Measurements from ENCODE around the gene PC.

DNA sequence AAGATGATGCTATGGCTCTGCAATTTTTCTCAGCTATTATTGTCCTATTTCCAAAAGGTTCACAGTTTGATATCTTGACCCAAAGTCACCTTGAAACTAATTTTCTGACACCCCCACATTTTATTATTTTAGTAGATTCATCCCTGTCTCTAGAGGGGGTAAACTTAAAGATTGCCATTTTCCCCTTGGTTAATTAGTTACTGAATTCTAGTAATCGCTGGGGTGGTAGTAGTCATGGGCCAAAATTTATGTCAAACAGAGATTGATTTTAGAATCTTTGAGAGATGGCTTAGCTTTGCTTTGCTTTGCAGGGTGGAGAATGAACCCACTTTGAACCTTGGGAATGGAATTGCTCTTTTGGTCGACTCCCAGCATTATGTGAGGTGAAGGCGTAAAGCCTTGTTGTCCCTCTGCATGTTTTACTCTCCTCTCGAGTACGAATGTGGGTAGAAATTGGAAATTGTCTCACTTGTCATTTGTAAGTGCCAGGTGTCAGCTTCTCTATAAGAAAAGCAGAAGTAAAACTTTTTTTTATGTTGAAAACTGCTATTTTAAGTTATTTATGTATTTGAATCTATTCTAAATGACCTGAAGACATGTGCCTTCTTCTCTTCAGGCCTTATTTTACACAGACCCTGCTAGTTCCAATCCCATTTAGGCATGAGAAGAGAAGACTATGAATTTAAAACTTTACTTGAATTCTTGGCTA is 157.3 kb downstream of the PC start:
- TF ChIP-seq, protein P1, sequence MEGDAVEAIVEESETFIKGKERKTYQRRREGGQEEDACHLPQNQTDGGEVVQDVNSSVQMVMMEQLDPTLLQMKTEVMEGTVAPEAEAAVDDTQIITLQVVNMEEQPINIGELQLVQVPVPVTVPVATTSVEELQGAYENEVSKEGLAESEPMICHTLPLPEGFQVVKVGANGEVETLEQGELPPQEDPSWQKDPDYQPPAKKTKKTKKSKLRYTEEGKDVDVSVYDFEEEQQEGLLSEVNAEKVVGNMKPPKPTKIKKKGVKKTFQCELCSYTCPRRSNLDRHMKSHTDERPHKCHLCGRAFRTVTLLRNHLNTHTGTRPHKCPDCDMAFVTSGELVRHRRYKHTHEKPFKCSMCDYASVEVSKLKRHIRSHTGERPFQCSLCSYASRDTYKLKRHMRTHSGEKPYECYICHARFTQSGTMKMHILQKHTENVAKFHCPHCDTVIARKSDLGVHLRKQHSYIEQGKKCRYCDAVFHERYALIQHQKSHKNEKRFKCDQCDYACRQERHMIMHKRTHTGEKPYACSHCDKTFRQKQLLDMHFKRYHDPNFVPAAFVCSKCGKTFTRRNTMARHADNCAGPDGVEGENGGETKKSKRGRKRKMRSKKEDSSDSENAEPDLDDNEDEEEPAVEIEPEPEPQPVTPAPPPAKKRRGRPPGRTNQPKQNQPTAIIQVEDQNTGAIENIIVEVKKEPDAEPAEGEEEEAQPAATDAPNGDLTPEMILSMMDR (IDR thresholded peaks at IDR 0.05; ENCODE audit: insufficient read depth, low read depth, low read length), result no peak
- TF ChIP-seq EZH2 (IDR thresholded peaks at IDR 0.05; ENCODE audit: insufficient read depth, low read length), result no peak

Data from astrocyte (in vitro differentiated cells and primary cell).